Left renal cortex interstitium (tissue), 4 donors: Measurements from ENCODE around the gene WWOX. TPM values are rescaled to one million over a fixed set of nuclear protein-coding genes. Genes with fewer than 3 reads are reported as not detected.
"Not testable (repeated sequence)": the region's sequence is repeated elsewhere in the genome, so short reads cannot be mapped to it uniquely, and the experiment has no call there.

Experiments
- DNase-seq, 4 donors: peaks; one replicate each; pipeline ENCODE4 v3.0.0-alpha.2; 2013; ENCODE audit warnings: low read depth in 4 of 4, low spot score in 2 of 4, missing footprints in 1 of 4
- polyA plus RNA-seq, 4 donors: library from polyadenylated mRNA; unstranded; fragments of 120-200 nt; gene quantifications; one replicate each; pipeline ENCODE4 v1.2.1, GENCODE V29; 2013; ENCODE audit not compliant: insufficient read length in 4 of 4

The WWOX gene
- polyA plus RNA-seq, 4 donors, result 32.7 to 42.3 (median 37.2) TPM

- no peak for DNase-seq
These were observed 484.0 kb downstream of the WWOX start for GRCh38 chr16:78583441-78583840.

GRCh38 chr16:78584213-78584860, 484.9 kb downstream of the WWOX start:
- DNase-seq, result no peak

- DNase-seq, result no peak
These were observed 485.5 kb downstream of the WWOX start for GRCh38 chr16:78584991-78585390.

GRCh38 chr16:78589331-78589730, 489.9 kb downstream of the WWOX start:
- DNase-seq, result no peak

GRCh38 chr16:78591682-78592103, 492.2 kb downstream of the WWOX start:
- no peak for DNase-seq

- DNase-seq, result no peak
These were observed 492.7 kb downstream of the WWOX start for GRCh38 chr16:78592111-78592510.

GRCh38 chr16:78593352-78593751, 493.9 kb downstream of the WWOX start:
- no peak for DNase-seq

GRCh38 chr16:78594191-78594590, 494.7 kb downstream of the WWOX start:
- DNase-seq, result no peak

- DNase-seq, result no peak
These were observed 497.0 kb downstream of the WWOX start for GRCh38 chr16:78596348-78596995.

- DNase-seq, result no peak
These were observed 497.6 kb downstream of the WWOX start for GRCh38 chr16:78596996-78597422.

GRCh38 chr16:78597809-78598570, 498.5 kb downstream of the WWOX start:
- DNase-seq, result no peak

- no peak for DNase-seq
These were observed 499.8 kb downstream of the WWOX start for GRCh38 chr16:78599271-78599670.

- not testable (repeated sequence) for DNase-seq
These were observed 505.1 kb downstream of the WWOX start for GRCh38 chr16:78604423-78605062.

GRCh38 chr16:78605548-78606101, 506.2 kb downstream of the WWOX start:
- no peak for DNase-seq

- no peak for DNase-seq
These were observed 507.1 kb downstream of the WWOX start for GRCh38 chr16:78606545-78606944.

- DNase-seq, result no peak
These were observed 507.6 kb downstream of the WWOX start for GRCh38 chr16:78607022-78607421.

- DNase-seq, result no peak
These were observed 508.0 kb downstream of the WWOX start for GRCh38 chr16:78607465-78607864.

- DNase-seq, result peak in 1 of 4 donors; percentile 41
These were observed 508.9 kb downstream of the WWOX start for GRCh38 chr16:78608305-78608776.

GRCh38 chr16:78609402-78610274, 510.2 kb downstream of the WWOX start:
- no peak for DNase-seq

- DNase-seq, result no peak
These were observed 511.9 kb downstream of the WWOX start for GRCh38 chr16:78611318-78611717.
